GM12878 (cell line): ENCODE data around the gene MOGAT3. TPM values are rescaled to one million over a fixed set of nuclear protein-coding genes. Genes with fewer than 3 reads are reported as not detected.

Experiments
- ATAC-seq: fragments of 200-7000 bp; cut with Tn5 transposase; 3 replicates; pipeline ENCODE4 v1.9.1; 2020; ENCODE audit warnings: mild to moderate bottlenecking, moderate library complexity
- BruUV-seq: library from RNA; stranded (reverse); fragments of 400-500 nt; replicated peaks from 2 replicates; lab custom pipeline; 2021; lab: Mats Ljungman, UMichigan
- CTCF ChIA-PET: fragments of 300-600 bp; sonication (Branson Sonifier 250); formaldehyde crosslinking; extraction: SDS; loops from one replicate; lab custom pipeline; 2021; ENCODE audit warnings: inconsistent platforms; lab: Yijun Ruan, JAX
- POLR2A ChIA-PET: fragments of 350-600 bp; formaldehyde crosslinking; extraction: SDS; loops from one replicate; lab custom pipeline; 2021; ENCODE audit warnings: inconsistent platforms; lab: Charles Lee
- RAD21 ChIA-PET: fragments of 300-600 bp; sonication (Branson Sonifier 250); formaldehyde crosslinking; loops from one replicate; lab custom pipeline; 2023; ENCODE audit warnings: antibody characterized with exemption; ENCODE audit not compliant: unreplicated experiment; lab: Charles Lee
- SMC1A ChIA-PET: fragments of 300-600 bp; sonication (Branson Sonifier 250); formaldehyde crosslinking; loops from one replicate; lab custom pipeline; 2023; ENCODE audit not compliant: unreplicated experiment, uncharacterized antibody; lab: Charles Lee
- DNase-seq: peaks from one replicate; pipeline ENCODE4 v3.0.0-alpha.2; 2011; ENCODE audit warnings: low read depth, low spot score
- FAIRE-seq: peaks from 3 replicates; lab custom pipeline; 2011; peaks lifted over from hg19 to GRCh38; lab: Jason Lieb, UNC
- H2AFZ ChIP-seq: 2 replicates; pipeline ENCODE4 v1.6.0; 2011; ENCODE audit warnings: low read depth, low read length, control low read depth; ENCODE audit not compliant: control insufficient read depth
- H3K27ac ChIP-seq: 2 replicates; pipeline ENCODE4 v1.5.1; 2011; ENCODE audit warnings: control low read depth; ENCODE audit not compliant: control insufficient read depth, insufficient read depth
- H3K27me3 ChIP-seq, 2 experiments: replicated peaks in 1 of 2; 2 replicates each; pipeline versions ENCODE4 v1.6.0 to v1.6.1; 2011; ENCODE audit warnings: low read length in 1 of 2; ENCODE audit not compliant: control insufficient read depth in 2 of 2, insufficient read depth in 2 of 2
- H3K36me3 ChIP-seq, 2 experiments: 2 replicates each; pipeline ENCODE4 v1.5.1; 2011; ENCODE audit warnings: low read length in 1 of 2; ENCODE audit not compliant: control insufficient read depth in 2 of 2, insufficient read depth in 2 of 2
- H3K4me1 ChIP-seq: 2 replicates; pipeline ENCODE4 v1.6.1; 2011; ENCODE audit warnings: mild to moderate bottlenecking, low read length, moderate library complexity, mixed read lengths; ENCODE audit not compliant: control insufficient read depth, insufficient read depth
- H3K4me2 ChIP-seq: 2 replicates; pipeline ENCODE4 v1.6.0; 2011; ENCODE audit warnings: control low read depth; ENCODE audit not compliant: control insufficient read depth, insufficient read depth
- H3K4me3 ChIP-seq: fragments of 200-600 bp; sonication (generic); 2 replicates; pipeline ENCODE4 v1.5.1; 2016
- H3K79me2 ChIP-seq: 2 replicates; pipeline ENCODE4 v1.6.0; 2011; ENCODE audit warnings: low read length; ENCODE audit not compliant: control insufficient read depth, insufficient read depth
- H3K9ac ChIP-seq: 2 replicates; pipeline ENCODE4 v1.8.0; 2011; ENCODE audit warnings: low read length, control low read depth, mixed read lengths; ENCODE audit not compliant: control insufficient read depth, insufficient read depth
- H3K9me3 ChIP-seq: replicated peaks from 3 replicates; pipeline ENCODE4 v1.5.1; 2011; ENCODE audit warnings: mild to moderate bottlenecking, low read length; ENCODE audit not compliant: control insufficient read depth, insufficient read depth
- H4K20me1 ChIP-seq: 2 replicates; pipeline ENCODE4 v1.6.0; 2011; ENCODE audit not compliant: control insufficient read depth, insufficient read depth
- BHLHE40 ChIP-seq, 2 experiments: fragments of 450-650 bp in 1 of 2; IDR thresholded peaks; 2 replicates each; pipeline ENCODE4 v1.6.1; 2011 to 2017; ENCODE audit warnings: low read depth in 2 of 2, borderline replicate concordance in 1 of 2, improper control_type of control experiment in 1 of 2, low read length in 1 of 2, mild to moderate bottlenecking in 1 of 2
- E2F8 ChIP-seq: fragments of 450-650 bp; IDR thresholded peaks from 2 replicates; pipeline ENCODE4 v1.6.1; 2018; ENCODE audit warnings: mild to moderate bottlenecking, low read depth, moderate library complexity; ENCODE audit not compliant: partially characterized antibody
- EED ChIP-seq: sonication (generic); IDR thresholded peaks from 2 replicates; pipeline ENCODE4 v1.6.1; 2016; ENCODE audit warnings: antibody characterized with exemption, low read depth
- JUNB ChIP-seq: IDR thresholded peaks from 2 replicates; pipeline ENCODE4 v1.6.1; 2016; ENCODE audit warnings: antibody characterized with exemption, mild to moderate bottlenecking
- MTA2 ChIP-seq: fragments of 450-650 bp; IDR thresholded peaks from 2 replicates; pipeline ENCODE4 v1.6.1; 2016; ENCODE audit warnings: low read depth, mild to moderate bottlenecking, moderate library complexity
- PAX8 ChIP-seq: fragments of 450-650 bp; IDR thresholded peaks from 2 replicates; pipeline ENCODE4 v1.6.1; 2017; ENCODE audit warnings: mild to moderate bottlenecking, moderate library complexity
- RB1 ChIP-seq: fragments of 450-650 bp; formaldehyde crosslinking; IDR thresholded peaks from 2 replicates; pipeline ENCODE4 v1.6.1; 2017; ENCODE audit warnings: mild to moderate bottlenecking, borderline replicate concordance
- SREBF1 ChIP-seq: IDR thresholded peaks from 2 replicates; pipeline ENCODE4 v1.6.1; 2012; ENCODE audit warnings: mild to moderate bottlenecking, low read length
- TAF1 ChIP-seq: IDR thresholded peaks from 2 replicates; pipeline ENCODE4 v1.6.1; 2011; ENCODE audit warnings: mild to moderate bottlenecking, low read depth, low read length, borderline replicate concordance
- TBL1XR1 ChIP-seq: IDR thresholded peaks from 2 replicates; pipeline ENCODE4 v1.6.1; 2012; ENCODE audit warnings: low read depth, low read length, improper control_type of control experiment
- YBX1 ChIP-seq: fragments of 450-650 bp; IDR thresholded peaks from 2 replicates; pipeline ENCODE4 v1.6.1; 2016; ENCODE audit warnings: antibody characterized with exemption
- ZSCAN29 ChIP-seq: fragments of 450-650 bp; IDR thresholded peaks from 2 replicates; pipeline ENCODE4 v1.6.1; 2017; ENCODE audit warnings: mild to moderate bottlenecking, moderate library complexity
- WGBS: methylation state at CpG from one replicate; pipeline ENCODE4 v1.1.6; 2016; ENCODE audit warnings: low lambda C conversion rate; ENCODE audit not compliant: insufficient replicate concordance, insufficient coverage; ENCODE audit errors: missing lambda C conversion rate; 5-methylcytosine and 5-hydroxymethylcytosine counted together
- in situ Hi-C: fragments of 300-500 bp; cut with MboI; formaldehyde crosslinking; loops from 9 replicates; pipeline ENCODE4 v1.14.3; 2018; ENCODE audit warnings: mixed read lengths
- intact Hi-C: fragments of 100-400 bp; cut with micrococcal nuclease; formaldehyde crosslinking; loops from one replicate; pipeline ENCODE4 v1.14.2; 2022; ENCODE audit not compliant: unreplicated experiment
- polyA plus RNA-seq, 11 experiments: library from polyadenylated mRNA; depleted of rRNA in 4 of 11; unstranded in 6 of 11; stranded (reverse) in 5 of 11; fragments of >200 nt; fragmentation: Nextera tagmentation in 4 of 11; fragmentation: Illumina TruSeq in 1 of 11; extraction: Ambion mirVana in 4 of 11; extraction: Trizol in 1 of 11; gene quantifications; 1 replicate in 1 of 11; 2 replicates in 10 of 11; pipeline versions ENCODE4 v1.2.1 to v1.2.3, GENCODE V29; 2011 to 2016; ENCODE audit warnings: inconsistent platforms in 2 of 11, missing spikeins in 2 of 11, low read depth in 1 of 11
- total RNA-seq, 4 experiments: library from RNA; depleted of rRNA in 3 of 4; stranded (reverse); fragments of >200 nt in 3 of 4; fragmentation: Illumina TruSeq in 1 of 4; extraction: Trizol in 1 of 4; gene quantifications; 2 replicates each; pipeline versions ENCODE4 v1.2.1 to v1.2.3, GENCODE V29; 2013 to 2021
- TF ChIP-seq, protein P1 (sequence below): IDR thresholded peaks from 2 replicates; pipeline ENCODE4 v1.6.1; 2011; ENCODE audit warnings: borderline replicate concordance, low read depth, mild to moderate bottlenecking, moderate library complexity, low read length; ENCODE audit not compliant: insufficient read depth, poor library complexity, severe bottlenecking
- TF ChIP-seq, protein P2 (sequence below): fragments of 450-650 bp; conservative IDR thresholded peaks from 2 replicates; pipeline ENCODE4 v1.6.1; 2017; ENCODE audit warnings: mild to moderate bottlenecking, moderate library complexity

Gene MOGAT3
- total and polyA plus RNA-seq, 10 of the 15 experiments (the other 5 are each of a cell fraction or from before 2014, with no cell fraction given): 0.11 TPM; not detected in 9

DNA sequence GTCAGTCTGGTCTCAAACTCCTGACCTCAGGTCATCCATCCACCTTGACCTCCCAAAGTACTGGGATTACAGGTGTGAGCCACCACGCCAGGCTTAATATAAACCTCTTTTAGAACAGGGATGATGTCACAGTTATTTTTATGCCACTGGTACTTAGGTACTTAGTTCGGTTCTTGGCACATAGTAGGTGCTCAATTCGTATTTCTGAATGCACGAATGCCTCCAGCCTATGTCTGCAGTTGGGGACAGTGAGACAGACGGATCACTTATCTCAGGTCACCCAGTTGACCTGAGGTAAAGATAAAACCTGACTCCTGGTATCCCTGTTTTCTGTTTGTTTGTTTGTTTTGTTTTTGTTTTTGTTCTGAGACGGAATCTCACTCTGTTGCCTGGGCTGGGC lies 14.6 kb downstream of the MOGAT3 start (continued):
- TF ChIP-seq BHLHE40 (IDR thresholded peaks at IDR 0.05; ENCODE audit: borderline replicate concordance in 1 of 2, low read depth in 2 of 2, low read length in 1 of 2): no peak
- TF ChIP-seq EED: no peak
- TF ChIP-seq ZSCAN29: no peak
- TF ChIP-seq, protein P1, sequence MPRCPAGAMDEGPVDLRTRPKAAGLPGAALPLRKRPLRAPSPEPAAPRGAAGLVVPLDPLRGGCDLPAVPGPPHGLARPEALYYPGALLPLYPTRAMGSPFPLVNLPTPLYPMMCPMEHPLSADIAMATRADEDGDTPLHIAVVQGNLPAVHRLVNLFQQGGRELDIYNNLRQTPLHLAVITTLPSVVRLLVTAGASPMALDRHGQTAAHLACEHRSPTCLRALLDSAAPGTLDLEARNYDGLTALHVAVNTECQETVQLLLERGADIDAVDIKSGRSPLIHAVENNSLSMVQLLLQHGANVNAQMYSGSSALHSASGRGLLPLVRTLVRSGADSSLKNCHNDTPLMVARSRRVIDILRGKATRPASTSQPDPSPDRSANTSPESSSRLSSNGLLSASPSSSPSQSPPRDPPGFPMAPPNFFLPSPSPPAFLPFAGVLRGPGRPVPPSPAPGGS: no peak
- no peak for TF ChIP-seq MTA2
- TF ChIP-seq, all 136 proteins: peak for 0

DNA sequence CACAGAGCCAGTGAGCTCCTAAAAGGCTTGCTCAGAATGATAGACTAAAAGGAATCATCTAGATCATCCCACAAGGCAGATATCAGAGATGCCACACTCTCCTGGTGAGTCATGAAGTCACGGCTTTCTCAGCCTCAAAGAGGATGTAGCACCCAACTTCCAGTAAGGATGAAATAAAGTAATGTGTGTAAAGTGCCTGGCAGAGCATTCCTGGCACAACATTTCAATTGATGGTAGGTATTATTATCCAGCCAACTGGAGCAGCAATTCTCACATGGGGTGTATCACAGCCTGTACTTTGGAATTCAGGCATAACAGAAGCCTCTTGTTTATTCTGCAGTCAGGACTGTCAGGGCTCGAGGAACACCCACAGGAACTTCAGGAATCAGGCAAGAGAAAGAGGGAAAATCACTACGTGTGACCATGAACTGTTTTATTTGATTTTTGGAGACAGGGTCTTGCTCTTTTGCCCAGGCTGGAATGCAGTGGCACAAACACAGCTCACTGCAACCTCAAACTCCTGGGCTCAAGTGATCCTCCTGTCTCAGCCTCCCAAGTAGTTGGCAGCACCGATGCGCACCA lies 15.5 kb downstream of the MOGAT3 start:
- Histone ChIP-seq H4K20me1 (no peaks in the 10 kb centered on the region), H2AFZ (no peak overlapping the region), H3K27ac (no peak overlapping the region), H3K36me3 (no peaks in the 10 kb centered on the region), H3K79me2 (no peaks in the 10 kb centered on the region), H3K4me3 (no peak overlapping the region), H3K4me2 (no peak overlapping the region), H3K9me3 (no peaks in the 10 kb centered on the region), H3K4me1 (no peaks in the 10 kb centered on the region), H3K9ac (no peak overlapping the region), H3K27me3 (peaks cover 0 to 2% of the 10 kb centered on the region in 2 experiments; a peak in 2 of 4 replicates)
- in situ Hi-C loops: no loop called here
- BruUV-seq: no TSS peak
- POLR2A ChIA-PET: no interaction called here
- intact Hi-C loops: no loop called here
- CTCF ChIA-PET: interaction anchor here (1.3 kb wide), 1 partner anchor 41 kb away, joined by 6 read pairs; no protein-coding TSS in a partner anchor
- FAIRE-seq: no peak
- WGBS: 51% methylated on average over 5 of the region's 5 CpGs
- no peak for ATAC-seq
- RAD21 ChIA-PET: no interaction called here
- SMC1A ChIA-PET: interaction anchor here (1.5 kb wide), 1 partner anchor 41 kb away, joined by 4 read pairs; no protein-coding TSS in a partner anchor
- DNase-seq: no peak
- no peak for TF ChIP-seq JUNB
- no peak for TF ChIP-seq YBX1
- TF ChIP-seq SREBF1: no peak
- TF ChIP-seq E2F8: no peak
- TF ChIP-seq TBL1XR1: no peak
- TF ChIP-seq, protein P2, sequence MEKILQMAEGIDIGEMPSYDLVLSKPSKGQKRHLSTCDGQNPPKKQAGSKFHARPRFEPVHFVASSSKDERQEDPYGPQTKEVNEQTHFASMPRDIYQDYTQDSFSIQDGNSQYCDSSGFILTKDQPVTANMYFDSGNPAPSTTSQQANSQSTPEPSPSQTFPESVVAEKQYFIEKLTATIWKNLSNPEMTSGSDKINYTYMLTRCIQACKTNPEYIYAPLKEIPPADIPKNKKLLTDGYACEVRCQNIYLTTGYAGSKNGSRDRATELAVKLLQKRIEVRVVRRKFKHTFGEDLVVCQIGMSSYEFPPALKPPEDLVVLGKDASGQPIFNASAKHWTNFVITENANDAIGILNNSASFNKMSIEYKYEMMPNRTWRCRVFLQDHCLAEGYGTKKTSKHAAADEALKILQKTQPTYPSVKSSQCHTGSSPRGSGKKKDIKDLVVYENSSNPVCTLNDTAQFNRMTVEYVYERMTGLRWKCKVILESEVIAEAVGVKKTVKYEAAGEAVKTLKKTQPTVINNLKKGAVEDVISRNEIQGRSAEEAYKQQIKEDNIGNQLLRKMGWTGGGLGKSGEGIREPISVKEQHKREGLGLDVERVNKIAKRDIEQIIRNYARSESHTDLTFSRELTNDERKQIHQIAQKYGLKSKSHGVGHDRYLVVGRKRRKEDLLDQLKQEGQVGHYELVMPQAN: no peak
- TF ChIP-seq RB1: no peak
- no peak for TF ChIP-seq PAX8
- no peak for TF ChIP-seq TAF1
